ENCODE measurements around the gene MTHFS. TPM values are rescaled to one million over a fixed set of nuclear protein-coding genes. Genes with fewer than 3 reads are reported as not detected.
A peak's percentile ranks its signal among the peaks of the same experiment; 100 is the strongest.
"Not testable (repeated sequence)": the region's sequence is repeated elsewhere in the genome, so short reads cannot be mapped to it uniquely, and the experiment has no call there.

The MTHFS gene
- total RNA-seq, 2 experiments from 2014 or later, result 27.3 to 28.4 TPM

DNA sequence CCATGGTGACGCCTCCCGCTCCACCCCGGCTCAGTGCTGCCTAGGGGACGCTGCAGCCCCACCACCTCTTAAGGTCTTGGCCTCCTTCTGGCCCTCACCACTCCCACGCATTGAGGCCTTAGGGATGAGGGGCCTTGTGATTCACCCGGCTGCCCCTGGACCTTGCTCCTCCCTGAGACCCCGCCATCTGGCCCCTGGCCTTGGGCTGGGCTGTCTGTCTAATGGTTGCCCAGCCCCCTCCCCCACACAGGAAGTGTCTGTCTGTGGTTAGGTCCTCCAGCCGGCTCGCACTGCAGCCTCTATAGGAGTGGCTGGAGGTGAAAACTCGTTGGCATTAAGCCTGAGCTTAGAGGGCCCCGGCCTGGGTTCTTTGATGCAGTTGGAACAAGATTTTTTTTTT, 21.5 kb upstream of the MTHFS start:
- intact Hi-C loops (cut with micrococcal nuclease), result no loop called here
- H3K4me3 Mint-ChIP-seq, result no peak overlapping the region
- H3K4me1 Mint-ChIP-seq (ENCODE audit: low read depth), result peaks cover 24% of the 10 kb centered on the region
- CTCF ChIA-PET, result no interaction called here
- no peaks in the 10 kb centered on the region for H3K27me3 Mint-ChIP-seq
- DNase-seq (no peak), ATAC-seq (no peak)
- peak overlapping the region; percentile 25 for H3K27ac Mint-ChIP-seq
- H3K9me3 Mint-ChIP-seq, result peaks cover 63% of the 10 kb centered on the region
- TF ChIP-seq, protein P1, sequence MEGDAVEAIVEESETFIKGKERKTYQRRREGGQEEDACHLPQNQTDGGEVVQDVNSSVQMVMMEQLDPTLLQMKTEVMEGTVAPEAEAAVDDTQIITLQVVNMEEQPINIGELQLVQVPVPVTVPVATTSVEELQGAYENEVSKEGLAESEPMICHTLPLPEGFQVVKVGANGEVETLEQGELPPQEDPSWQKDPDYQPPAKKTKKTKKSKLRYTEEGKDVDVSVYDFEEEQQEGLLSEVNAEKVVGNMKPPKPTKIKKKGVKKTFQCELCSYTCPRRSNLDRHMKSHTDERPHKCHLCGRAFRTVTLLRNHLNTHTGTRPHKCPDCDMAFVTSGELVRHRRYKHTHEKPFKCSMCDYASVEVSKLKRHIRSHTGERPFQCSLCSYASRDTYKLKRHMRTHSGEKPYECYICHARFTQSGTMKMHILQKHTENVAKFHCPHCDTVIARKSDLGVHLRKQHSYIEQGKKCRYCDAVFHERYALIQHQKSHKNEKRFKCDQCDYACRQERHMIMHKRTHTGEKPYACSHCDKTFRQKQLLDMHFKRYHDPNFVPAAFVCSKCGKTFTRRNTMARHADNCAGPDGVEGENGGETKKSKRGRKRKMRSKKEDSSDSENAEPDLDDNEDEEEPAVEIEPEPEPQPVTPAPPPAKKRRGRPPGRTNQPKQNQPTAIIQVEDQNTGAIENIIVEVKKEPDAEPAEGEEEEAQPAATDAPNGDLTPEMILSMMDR (IDR thresholded peaks at IDR 0.05), result no peak
- POLR2A ChIA-PET, result no interaction called here
- H3K36me3 Mint-ChIP-seq (ENCODE audit: low read depth), result peaks cover 88% of the 10 kb centered on the region

DNA sequence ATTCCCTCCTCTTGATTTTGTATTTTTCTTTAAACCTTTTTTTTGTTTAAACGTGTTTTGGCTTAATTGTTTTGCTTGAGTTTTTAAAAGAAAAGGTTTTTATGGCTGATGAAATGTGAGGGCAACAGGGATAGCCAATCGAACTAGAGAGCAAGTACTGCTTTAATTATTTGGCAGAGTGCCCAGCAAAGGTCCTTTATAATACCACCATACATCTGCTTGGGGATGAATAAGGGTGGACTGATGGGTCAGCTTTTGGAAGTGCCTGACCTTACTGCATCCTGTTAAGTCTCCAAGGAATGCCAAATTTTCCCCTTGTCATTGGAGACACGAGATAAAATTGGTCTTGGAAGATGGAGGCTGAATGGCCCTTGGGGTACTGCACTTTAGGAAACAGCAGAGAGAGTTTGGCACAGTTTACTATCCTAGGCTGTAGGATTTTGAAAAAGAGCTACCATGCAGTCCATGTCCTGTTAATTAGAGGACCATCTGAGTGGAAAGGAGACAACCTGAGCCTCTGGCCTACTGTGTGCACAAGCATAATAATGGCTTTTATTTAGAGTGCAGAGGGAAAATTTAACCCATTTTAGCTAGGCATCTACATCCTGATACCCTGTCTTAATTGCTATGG, 19.8 kb upstream of the MTHFS start:
- intact Hi-C loops (cut with micrococcal nuclease), result no loop called here
- Mint-ChIP-seq H3K36me3 (ENCODE audit: low read depth) (peaks cover 89% of the 10 kb centered on the region), H3K27ac (no peak overlapping the region), H3K9me3 (peaks cover 59% of the 10 kb centered on the region), H3K4me3 (no peak overlapping the region), H3K27me3 (no peaks in the 10 kb centered on the region), H3K4me1 (ENCODE audit: low read depth) (peaks cover 14% of the 10 kb centered on the region)
- no peak for DNase-seq
- ATAC-seq, result no peak
- ChIA-PET CTCF (interaction anchor here (1.3 kb wide), 1 partner anchor 20 kb away, joined by 3 read pairs; the partner anchor contains the start of gene MTHFS), POLR2A (no interaction called here)
- TF ChIP-seq, protein P1 (IDR thresholded peaks at IDR 0.05), result no peak

DNA sequence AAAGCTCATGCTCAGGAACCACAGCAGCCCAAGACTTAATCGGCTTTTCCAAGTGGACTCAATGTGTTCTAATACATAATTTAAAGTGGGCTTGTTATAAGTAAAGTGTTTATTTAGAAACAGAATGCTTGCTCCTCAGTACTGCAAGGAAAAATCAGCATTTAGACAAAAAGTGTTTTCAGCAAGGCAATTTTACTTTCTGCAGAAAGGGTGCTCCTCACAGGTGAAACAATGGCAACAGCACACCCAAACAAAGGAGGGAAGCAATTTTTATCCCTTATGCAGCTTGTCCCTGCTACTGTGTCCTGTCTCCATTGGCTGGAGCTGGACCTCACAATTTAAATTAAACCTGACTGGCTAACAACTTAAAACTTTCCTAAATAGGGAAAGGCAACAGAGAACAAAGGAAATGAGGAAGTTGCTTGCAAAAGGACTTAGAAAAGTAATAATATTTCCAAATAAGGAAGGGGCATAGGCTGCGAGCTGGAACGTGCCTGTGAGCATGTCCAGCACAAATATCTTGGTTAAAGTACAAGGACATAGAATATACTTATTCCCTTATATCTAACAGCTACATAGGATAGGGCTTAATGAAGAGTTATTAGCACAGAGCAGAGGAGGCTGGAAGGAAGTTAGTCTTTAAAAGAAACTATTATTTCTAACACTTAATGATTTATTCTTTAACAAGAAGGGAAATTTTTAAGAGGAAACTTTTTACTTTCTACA, 19.1 kb upstream of the MTHFS start:
- not testable (repeated sequence) for H3K4me1 Mint-ChIP-seq (ENCODE audit: low read depth); DNase-seq
- CTCF ChIA-PET, result interaction anchor here (1.3 kb wide), 1 partner anchor 14 kb away, joined by 3 read pairs; no protein-coding TSS in a partner anchor

DNA sequence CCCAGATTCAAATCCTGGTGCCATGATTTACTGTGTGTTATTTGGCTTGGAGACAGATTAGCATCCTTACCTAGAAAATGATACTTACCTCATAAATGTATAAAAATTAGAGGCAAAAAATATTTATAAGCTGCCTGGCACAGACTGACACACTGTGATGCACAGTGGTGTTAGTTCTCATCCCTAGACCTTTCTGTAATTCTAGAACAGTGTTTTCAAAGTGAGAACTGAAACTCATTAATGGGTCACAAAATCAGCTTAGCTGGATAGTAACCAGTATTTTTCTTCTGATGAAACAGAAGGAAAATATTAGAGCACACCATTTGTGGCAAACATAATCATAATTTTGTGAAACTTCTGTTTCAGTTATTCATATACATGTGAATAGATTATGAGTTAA, 17.9 kb upstream of the MTHFS start:
- CTCF ChIA-PET, result interaction anchor here (1.3 kb wide), 1 partner anchor 13 kb away, joined by 3 read pairs; no protein-coding TSS in a partner anchor

More for the DNA sequence above, 19.1 kb upstream of the MTHFS start:
- H3K36me3 Mint-ChIP-seq (ENCODE audit: low read depth), result peaks cover 85% of the 10 kb centered on the region
- intact Hi-C loops (cut with micrococcal nuclease); H3K27me3 Mint-ChIP-seq; H3K27ac Mint-ChIP-seq; POLR2A ChIA-PET; H3K4me3 Mint-ChIP-seq; ATAC-seq: not testable (repeated sequence)
- H3K9me3 Mint-ChIP-seq, result peaks cover 55% of the 10 kb centered on the region

DNA sequence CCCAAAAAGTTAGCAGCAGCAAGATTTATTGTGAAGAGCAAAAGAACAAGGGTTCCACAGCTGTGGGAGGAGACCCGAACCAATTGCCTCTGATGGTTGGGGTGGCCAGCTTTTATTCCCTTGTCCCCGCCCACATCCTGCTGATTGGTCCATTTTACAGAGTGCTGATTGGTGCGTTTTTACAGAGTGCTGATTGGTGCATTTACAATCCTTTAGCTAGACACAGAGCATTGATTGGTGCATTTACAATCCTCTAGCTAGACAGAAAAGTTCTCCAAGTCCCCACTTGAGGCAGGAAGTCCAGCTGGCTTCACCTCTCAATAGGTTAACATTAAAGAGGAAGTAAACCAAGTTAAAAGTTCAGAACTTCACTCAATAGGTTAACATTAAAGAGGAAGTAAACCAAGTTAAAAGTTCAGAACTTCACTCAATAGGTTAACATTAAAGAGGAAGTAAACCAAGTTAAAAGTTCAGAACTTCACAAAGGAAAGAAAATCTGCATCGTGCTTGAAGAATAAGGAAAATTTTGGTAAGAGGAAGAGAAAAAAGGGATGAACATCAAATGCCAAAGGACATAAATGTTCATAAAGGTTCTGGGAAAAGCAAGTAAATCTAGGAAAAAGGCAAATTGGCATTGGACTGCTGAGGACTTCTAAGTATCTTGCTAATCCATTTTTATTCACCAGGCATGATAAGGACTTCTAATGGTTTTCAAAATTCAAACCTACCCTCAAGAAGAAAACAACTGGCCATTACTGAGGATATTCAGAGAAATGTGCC, 12.9 kb upstream of the MTHFS start:
- peaks cover 23% of the 10 kb centered on the region for H3K9me3 Mint-ChIP-seq
- intact Hi-C loops (cut with micrococcal nuclease); ATAC-seq; H3K4me3 Mint-ChIP-seq; H3K27ac Mint-ChIP-seq; H3K4me1 Mint-ChIP-seq (ENCODE audit: low read depth); H3K27me3 Mint-ChIP-seq: not testable (repeated sequence)
- CTCF ChIA-PET, result interaction anchor here (0.7 to 2.2 kb wide), 7 partner anchors 11 to 83 kb away, joined by 3 to 8 read pairs (median 4); no protein-coding TSS in a partner anchor
- POLR2A ChIA-PET, result interaction anchor here (0.6 to 3.3 kb wide), 4 partner anchors 11 to 68 kb away, joined by 3 to 10 read pairs (median 4); partner anchors contain the start of gene MTHFS
- peak; percentile 12 for DNase-seq
- H3K36me3 Mint-ChIP-seq (ENCODE audit: low read depth), result peaks cover 67% of the 10 kb centered on the region

More for the DNA sequence above, 17.9 kb upstream of the MTHFS start:
- Mint-ChIP-seq H3K27ac (no peak overlapping the region), H3K27me3 (no peaks in the 10 kb centered on the region), H3K36me3 (ENCODE audit: low read depth) (peaks cover 85% of the 10 kb centered on the region), H3K4me1 (ENCODE audit: low read depth) (peaks cover 14% of the 10 kb centered on the region), H3K4me3 (no peak overlapping the region), H3K9me3 (peaks cover 57% of the 10 kb centered on the region)
- DNase-seq, result no peak
- POLR2A ChIA-PET, result no interaction called here
- intact Hi-C loops (cut with micrococcal nuclease), result no loop called here
- ATAC-seq, result no peak
- TF ChIP-seq, protein P1 (IDR thresholded peaks at IDR 0.05), result no peak
